Astrocyte (in vitro differentiated cells and primary cell): ENCODE measurements around the gene CDON.

Experiments
- EZH2 ChIP-seq: IDR thresholded peaks from 2 replicates; pipeline ENCODE4 v1.6.1; 2012; ENCODE audit warnings: mild to moderate bottlenecking, low read length, inconsistent platforms; ENCODE audit not compliant: insufficient read depth
- TF ChIP-seq, protein P1 (sequence below): IDR thresholded peaks from 2 replicates; pipeline ENCODE4 v1.5.1; 2011; ENCODE audit warnings: low read depth, mild to moderate bottlenecking, inconsistent platforms, low read length, moderate library complexity; ENCODE audit not compliant: insufficient read depth

DNA sequence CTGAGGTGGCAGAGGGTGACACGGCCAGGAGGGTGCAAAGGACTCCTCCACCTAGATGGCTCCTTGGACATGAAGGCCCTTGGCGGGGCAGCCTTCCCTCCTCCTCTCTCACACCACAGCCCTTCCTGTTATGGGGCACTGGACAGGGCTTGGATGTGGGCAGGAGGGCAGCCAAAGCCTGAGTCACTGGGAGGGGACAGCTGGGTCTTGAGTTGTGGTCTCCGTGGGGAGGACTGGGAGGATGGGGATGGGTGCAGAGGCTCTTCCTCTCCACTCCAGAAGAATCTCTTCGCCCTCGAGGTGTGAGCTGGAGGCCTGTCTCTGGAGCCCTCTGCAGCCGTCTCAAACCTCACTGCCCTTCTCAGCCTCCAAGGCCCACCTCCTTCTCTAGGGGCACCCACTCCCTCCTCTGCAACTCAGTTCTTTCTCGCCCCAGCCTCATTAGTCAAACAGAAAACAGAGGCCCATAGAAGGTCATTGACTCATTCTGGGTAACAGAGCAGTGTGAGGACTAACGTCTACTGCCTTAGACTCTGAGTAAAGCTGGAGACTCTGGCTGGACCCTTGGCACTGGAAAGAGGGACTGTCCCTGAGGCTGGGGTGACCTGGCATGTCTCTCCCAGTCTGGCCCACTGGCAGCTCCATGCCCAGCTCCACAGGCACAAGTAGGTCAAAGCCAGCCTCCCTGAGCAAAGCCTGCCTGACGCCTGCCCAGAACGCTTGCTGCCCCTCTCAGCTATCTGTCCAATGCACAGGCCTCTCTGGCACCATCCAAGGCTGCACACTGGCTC is 47.5 kb upstream of the CDON start:
- TF ChIP-seq EZH2, result no peak
- TF ChIP-seq, protein P1, sequence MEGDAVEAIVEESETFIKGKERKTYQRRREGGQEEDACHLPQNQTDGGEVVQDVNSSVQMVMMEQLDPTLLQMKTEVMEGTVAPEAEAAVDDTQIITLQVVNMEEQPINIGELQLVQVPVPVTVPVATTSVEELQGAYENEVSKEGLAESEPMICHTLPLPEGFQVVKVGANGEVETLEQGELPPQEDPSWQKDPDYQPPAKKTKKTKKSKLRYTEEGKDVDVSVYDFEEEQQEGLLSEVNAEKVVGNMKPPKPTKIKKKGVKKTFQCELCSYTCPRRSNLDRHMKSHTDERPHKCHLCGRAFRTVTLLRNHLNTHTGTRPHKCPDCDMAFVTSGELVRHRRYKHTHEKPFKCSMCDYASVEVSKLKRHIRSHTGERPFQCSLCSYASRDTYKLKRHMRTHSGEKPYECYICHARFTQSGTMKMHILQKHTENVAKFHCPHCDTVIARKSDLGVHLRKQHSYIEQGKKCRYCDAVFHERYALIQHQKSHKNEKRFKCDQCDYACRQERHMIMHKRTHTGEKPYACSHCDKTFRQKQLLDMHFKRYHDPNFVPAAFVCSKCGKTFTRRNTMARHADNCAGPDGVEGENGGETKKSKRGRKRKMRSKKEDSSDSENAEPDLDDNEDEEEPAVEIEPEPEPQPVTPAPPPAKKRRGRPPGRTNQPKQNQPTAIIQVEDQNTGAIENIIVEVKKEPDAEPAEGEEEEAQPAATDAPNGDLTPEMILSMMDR, result no peak
